ENCODE data around the gene RPS29. TPM values are rescaled to one million over a fixed set of nuclear protein-coding genes. Genes with fewer than 3 reads are reported as not detected.

RPS29 gene
- total and polyA plus RNA-seq, 10 of the 15 experiments (the other 5 are each of a cell fraction or from before 2014, with no cell fraction given): 2,685 to 10,815 (median 4,359) TPM

- no peak for TF ChIP-seq PRDM15 (CRISPR knock-in tag; IDR thresholded peaks at IDR 0.05)
- no peak for TF ChIP-seq EP300 (IDR thresholded peaks at IDR 0.05; ENCODE audit: borderline replicate concordance in 1 of 2, control insufficient read depth in 1 of 2, low read depth in 2 of 2, low read length in 2 of 2)
- TF ChIP-seq NFXL1 (IDR thresholded peaks at IDR 0.05; ENCODE audit: borderline replicate concordance): no peak
- no peak for TF ChIP-seq HCFC1 (IDR thresholded peaks at IDR 0.05; ENCODE audit: low read length)
- TF ChIP-seq HSF1 (IDR thresholded peaks at IDR 0.05; ENCODE audit: low read depth, low read length): no peak
- TF ChIP-seq TBL1XR1 (IDR thresholded peaks at IDR 0.05; ENCODE audit: low read depth, low read length): no peak
- TF ChIP-seq SMAD5 (IDR thresholded peaks at IDR 0.05; ENCODE audit: low read depth): no peak
- TF ChIP-seq RUNX3 (IDR thresholded peaks at IDR 0.05; ENCODE audit: low read length): 0 out of 2 replicates have a peak, but pooled peaks have one; percentile 31
- TF ChIP-seq JUNB (IDR thresholded peaks at IDR 0.05): 0 out of 2 replicates have a peak, but pooled peaks have one; percentile 21
- TF ChIP-seq E4F1 (IDR thresholded peaks at IDR 0.05; ENCODE audit: borderline replicate concordance, partially characterized antibody): no peak
- TF ChIP-seq POLR2AphosphoS2 (IDR thresholded peaks at IDR 0.05; ENCODE audit: low read depth, low read length): 0 out of 2 replicates have a peak, but pooled peaks have one; percentile 60
- TF ChIP-seq RB1 (IDR thresholded peaks at IDR 0.05; ENCODE audit: borderline replicate concordance): no peak
- TF ChIP-seq EZH2 (IDR thresholded peaks at IDR 0.05; ENCODE audit: borderline replicate concordance, control insufficient read depth, low read depth, low read length): no peak
- no peak for TF ChIP-seq CHD4 (IDR thresholded peaks at IDR 0.05)
- TF ChIP-seq SMARCA5 (IDR thresholded peaks at IDR 0.05): no peak
- TF ChIP-seq SKIL (IDR thresholded peaks at IDR 0.05; ENCODE audit: low read depth, poor library complexity, severe bottlenecking): peak; percentile 64
- peak; percentile 45; the same call in 1 of the 2 replicates for TF ChIP-seq NR2F1 (conservative IDR thresholded peaks at IDR 0.05)
- no peak for TF ChIP-seq STAT1 (conservative IDR thresholded peaks at IDR 0.05)
- TF ChIP-seq PAX8 (IDR thresholded peaks at IDR 0.05): no peak
- no peak for TF ChIP-seq BCL11A (IDR thresholded peaks at IDR 0.05; ENCODE audit: low read depth, low read length)
Observed at GRCh38 chr14:49623941-49624839, 38.0 kb upstream of the RPS29 start (continued).

Data from GM12878 (cell line).